Measurements from ENCODE around the gene RNF220. TPM values are rescaled to one million over a fixed set of nuclear protein-coding genes. Genes with fewer than 3 reads are reported as not detected.
"Not testable (repeated sequence)": the region's sequence is repeated elsewhere in the genome, so short reads cannot be mapped to it uniquely, and the experiment has no call there.

Gene RNF220
- polyA plus RNA-seq, 1 donor from 2014 or later = 101 TPM

DNA sequence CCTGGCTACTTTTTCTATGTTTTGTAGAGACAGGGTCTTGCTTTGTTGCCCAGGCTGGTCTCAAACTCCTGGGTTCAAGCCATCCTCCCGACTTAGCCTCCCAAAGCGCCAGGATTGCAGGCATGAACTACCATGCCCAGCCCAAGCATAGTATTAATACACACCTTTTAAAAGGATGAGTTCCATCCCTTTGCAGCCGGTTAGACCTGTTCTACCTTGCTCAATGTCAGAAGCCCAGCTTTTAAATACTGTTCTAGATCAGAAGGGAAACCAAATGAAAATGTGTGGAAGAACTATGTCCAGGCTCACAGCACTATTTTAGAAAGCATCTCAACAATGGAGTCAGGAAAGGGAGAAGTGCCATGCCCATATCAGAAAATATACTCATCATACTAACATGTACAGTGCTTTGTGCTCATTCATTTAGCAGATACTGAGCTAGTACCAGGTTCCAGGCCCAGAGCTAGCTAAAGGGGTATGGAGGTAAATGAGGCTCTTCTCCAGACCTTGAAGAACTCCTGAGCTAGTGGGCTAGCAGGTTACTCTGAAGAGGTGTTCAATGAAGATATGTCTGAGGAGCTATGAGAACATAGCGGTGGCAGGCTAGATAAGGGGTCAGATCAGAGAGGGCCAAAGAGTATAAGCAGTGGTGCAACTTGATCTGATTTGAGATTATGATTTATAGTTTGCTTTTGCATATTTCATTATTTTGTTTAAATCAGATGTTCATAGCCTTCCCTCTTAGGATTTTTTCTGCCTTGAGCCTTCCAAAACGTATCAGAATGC lies 78.2 kb downstream of the RNF220 start:
- Mint-ChIP-seq H3K27me3 (peaks cover 17% of the 10 kb centered on the region), H3K9me3 (no peaks in the 10 kb centered on the region), H3K36me3 (no peaks in the 10 kb centered on the region), H3K27ac (no peak overlapping the region), H3K4me3 (no peak overlapping the region), H3K4me1 (peaks cover 0 to 4% (median 0%) of the 10 kb centered on the region in 3 donors)

DNA sequence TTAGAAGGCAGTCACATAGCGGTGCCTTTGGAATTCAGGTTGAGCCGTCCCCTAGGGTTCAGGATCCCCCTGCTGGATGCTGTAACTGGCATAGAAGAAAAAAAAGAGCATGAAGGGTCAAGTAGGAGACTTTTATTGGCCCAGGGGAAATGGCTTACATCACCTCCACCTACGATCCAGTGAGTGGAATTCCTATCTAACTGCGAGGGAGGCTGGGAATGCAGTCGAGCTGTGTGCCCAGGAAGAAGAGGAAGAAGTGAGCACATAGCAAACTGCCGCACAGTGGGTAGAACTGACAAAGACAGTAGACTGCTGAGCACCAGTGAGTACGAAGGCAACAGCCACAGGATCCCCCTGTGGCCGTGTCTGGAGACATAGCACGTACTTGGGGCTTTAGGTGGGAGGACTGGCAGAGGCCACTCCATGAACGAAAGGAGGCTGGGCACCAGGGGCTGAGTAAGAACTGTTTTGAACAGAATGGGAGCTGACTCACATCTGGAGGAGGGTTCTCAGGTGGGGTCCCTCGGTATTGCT lies 79.2 kb downstream of the RNF220 start:
- H3K36me3 Mint-ChIP-seq = no peaks in the 10 kb centered on the region
- H3K9me3 Mint-ChIP-seq = no peaks in the 10 kb centered on the region
- H3K4me1 Mint-ChIP-seq = peaks cover 0 to 4% (median 0%) of the 10 kb centered on the region in 3 donors
- H3K4me3 Mint-ChIP-seq = no peak overlapping the region
- no peak overlapping the region for H3K27ac Mint-ChIP-seq
- H3K27me3 Mint-ChIP-seq = peaks cover 20% of the 10 kb centered on the region

DNA sequence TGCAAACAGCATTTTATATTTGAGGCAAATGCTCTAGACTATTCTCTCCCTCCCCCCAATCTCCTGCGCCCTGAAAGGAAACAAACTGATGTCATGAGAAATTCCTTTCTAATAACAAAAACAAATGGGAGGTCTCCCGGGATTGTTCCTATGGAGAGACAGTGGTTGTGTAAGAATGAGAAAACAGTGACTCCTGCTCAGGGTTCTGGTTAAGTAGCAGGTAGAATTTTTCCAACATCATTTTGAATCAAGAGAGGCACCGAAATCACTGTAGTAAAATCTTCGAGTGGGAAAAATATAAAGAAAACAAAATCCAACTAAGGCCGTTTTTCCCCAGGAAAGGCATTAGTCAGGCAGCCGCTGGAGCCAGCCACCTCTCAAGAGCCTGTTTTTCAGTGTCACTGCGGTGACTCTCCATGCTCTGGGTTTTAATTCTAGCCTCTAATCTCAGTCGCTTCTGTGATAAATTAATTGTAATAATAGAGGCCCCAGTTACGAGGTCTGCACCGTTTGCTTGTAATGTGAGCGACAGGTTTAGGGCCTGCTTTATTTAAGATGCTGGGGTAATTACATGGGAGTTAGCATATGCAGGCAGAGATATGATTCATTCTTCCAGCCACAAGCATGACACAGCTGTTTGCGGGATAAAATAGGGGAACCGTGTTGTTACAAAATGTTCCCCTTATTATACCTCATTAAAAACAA lies 80.3 kb downstream of the RNF220 start:
- no peak overlapping the region for H3K4me3 Mint-ChIP-seq
- H3K36me3 Mint-ChIP-seq = no peaks in the 10 kb centered on the region
- H3K27me3 Mint-ChIP-seq = peaks cover 15% of the 10 kb centered on the region
- H3K9me3 Mint-ChIP-seq = peaks cover 0 to under 1% (median under 1%) of the 10 kb centered on the region in 3 donors
- peaks cover 0 to 4% (median 0%) of the 10 kb centered on the region in 3 donors for H3K4me1 Mint-ChIP-seq
- H3K27ac Mint-ChIP-seq = no peak overlapping the region

DNA sequence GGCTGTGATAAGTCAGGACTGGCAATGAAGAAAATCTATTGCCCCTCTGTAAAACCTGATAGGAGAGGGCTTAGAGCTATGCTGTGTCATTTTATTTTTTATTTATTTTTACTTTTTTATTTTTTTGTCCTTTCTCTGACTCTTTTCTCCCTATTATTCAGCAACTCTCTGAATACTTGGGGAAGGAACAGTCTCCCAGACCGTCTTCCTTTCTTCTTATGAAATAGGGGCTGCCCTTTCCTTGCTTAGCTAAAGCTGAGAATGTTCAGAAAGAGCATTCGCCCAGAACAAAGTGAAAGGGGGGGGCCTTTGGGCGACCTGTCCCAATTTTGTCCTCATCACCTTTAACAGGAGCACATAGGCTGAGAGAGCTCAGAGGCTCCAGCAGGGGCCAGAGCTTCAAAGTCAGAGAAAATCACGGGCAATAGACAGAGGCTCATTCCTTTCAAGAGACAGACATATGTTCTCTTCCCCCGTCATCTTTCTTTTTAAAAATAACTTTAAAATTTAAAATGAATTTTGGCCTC lies 80.9 kb downstream of the RNF220 start:
- Mint-ChIP-seq H3K27me3 (peaks cover 14% of the 10 kb centered on the region), H3K27ac (no peak overlapping the region), H3K9me3 (peaks cover 0 to 6% (median 6%) of the 10 kb centered on the region in 3 donors), H3K4me3 (no peak overlapping the region), H3K4me1 (peaks cover 0 to 4% (median 0%) of the 10 kb centered on the region in 3 donors), H3K36me3 (no peaks in the 10 kb centered on the region)

DNA sequence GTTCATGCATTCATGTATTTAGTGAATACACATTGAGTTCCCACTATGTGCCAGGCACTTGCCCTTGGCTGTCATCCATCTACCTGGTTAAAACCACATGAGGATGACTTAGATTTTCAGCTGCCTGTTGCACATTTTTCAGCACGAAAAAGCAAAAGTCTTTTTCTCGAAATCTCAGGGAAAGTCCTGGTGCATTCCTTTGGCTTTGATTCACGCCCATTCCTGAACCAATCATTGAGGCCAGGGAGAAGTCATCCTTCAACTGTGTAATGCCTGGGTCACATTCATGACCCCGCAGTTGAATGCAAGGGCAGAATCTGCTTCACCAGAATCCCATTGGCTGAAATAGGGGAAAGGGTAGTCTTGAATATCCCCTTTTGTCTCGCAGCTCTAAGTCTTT lies 84.4 kb downstream of the RNF220 start:
- no peaks in the 10 kb centered on the region for H3K36me3 Mint-ChIP-seq
- H3K27me3 Mint-ChIP-seq = peaks cover 18% of the 10 kb centered on the region
- H3K4me3 Mint-ChIP-seq = no peak overlapping the region
- H3K9me3 Mint-ChIP-seq = peaks cover 3 to 10% (median 9%) of the 10 kb centered on the region in 3 donors
- no peak overlapping the region for H3K27ac Mint-ChIP-seq
- peaks cover 0 to 2% (median 0%) of the 10 kb centered on the region in 3 donors for H3K4me1 Mint-ChIP-seq

DNA sequence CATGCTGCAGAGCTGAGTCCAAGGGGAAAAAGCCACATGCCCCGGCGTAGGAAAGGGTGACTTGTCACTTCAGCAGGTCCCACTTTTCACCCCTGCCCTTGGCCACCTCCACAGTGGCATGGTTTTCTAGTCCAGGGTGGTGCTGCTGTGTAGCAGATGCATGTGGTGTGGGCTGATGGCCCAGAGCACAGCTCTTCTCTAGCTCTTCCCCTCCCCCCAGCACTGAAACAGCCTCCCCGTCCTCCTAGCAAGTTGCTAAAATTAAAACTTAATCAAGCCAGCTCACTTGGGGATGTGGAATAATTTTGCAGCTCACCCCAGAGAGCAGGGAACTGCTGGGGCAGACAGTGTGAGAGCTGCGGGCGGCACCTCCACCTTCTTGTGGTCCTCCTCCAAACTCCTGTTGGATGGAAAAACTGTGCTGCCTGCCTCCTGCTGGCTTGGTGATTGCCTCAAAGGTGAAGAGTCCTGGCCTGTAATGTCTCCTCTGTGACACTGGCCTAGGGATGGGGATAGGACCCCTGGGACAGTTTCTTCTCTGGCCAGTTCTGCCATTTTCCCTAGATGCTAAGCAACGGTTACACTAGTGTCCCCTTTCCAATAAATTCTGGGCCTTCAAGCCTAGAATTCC lies 91.6 kb downstream of the RNF220 start:
- Mint-ChIP-seq H3K36me3 (no peaks in the 10 kb centered on the region), H3K9me3 (peaks cover 0 to 3% (median 0%) of the 10 kb centered on the region in 3 donors), H3K27ac (peak overlapping the region in 1 of 3 donors; percentile 42), H3K27me3 (peaks cover 4% of the 10 kb centered on the region), H3K4me1 (peaks cover 0 to under 1% (median 0%) of the 10 kb centered on the region in 3 donors), H3K4me3 (no peak overlapping the region)

DNA sequence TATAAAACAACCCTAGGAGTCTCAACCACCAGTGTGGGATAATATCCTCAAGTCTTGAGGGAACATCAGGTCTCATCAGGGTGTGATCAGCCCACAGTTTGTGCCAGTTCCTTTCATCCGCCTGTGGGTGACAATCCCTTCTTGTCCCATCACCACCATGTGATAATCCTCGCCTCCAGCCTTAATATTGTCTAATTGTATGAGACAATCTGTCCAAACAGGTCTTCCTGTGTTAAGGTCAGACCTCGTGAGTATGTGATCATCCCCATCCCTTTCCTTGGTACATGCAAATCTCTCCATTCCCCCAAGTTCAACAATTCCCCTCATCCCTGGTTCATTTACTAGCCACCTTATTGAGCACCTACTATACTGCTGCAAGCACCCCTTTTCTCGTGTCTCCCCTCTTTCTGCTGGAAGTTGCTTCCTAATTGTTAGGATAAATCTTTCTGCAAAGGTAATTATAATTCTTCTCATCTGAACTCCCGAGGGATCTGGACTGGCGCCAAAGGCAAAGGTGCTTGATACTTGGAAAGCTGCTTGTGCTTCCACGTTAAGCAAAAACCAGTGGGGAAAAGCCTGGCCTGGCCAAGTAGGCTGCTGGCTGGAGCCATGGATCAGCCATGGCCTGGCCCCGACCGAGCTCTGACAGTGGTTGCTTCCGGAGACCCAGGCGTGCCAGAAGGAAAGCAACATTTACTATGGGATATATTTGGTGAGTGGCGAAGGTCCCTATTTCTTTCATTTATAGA lies 92.5 kb downstream of the RNF220 start:
- Mint-ChIP-seq H3K4me3 (no peak overlapping the region), H3K4me1 (peaks cover 1 to 4% (median 3%) of the 10 kb centered on the region in 3 donors), H3K9me3 (no peaks in the 10 kb centered on the region), H3K36me3 (no peaks in the 10 kb centered on the region), H3K27ac (no peak overlapping the region), H3K27me3 (no peaks in the 10 kb centered on the region)

DNA sequence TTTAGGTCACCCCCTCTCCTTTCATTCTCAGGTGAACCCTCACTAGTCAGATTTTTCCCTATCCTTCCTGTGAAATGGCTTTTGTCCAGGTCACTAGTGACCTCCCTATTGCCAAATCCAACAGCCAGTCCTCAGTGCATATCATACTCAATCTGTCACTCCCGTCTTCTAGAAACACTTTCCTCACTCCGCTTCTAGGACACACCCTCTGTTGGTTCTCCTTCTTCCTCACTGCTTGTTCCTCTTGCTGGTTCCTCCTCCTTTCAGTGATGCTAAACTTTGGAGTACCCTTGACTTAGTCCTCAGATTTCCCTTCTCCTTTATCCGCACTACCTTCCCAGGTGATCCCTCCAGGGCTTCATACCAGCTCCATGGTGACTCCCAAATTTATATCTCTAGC lies 94.3 kb downstream of the RNF220 start:
- H3K36me3 Mint-ChIP-seq = no peaks in the 10 kb centered on the region
- no peak overlapping the region for H3K4me3 Mint-ChIP-seq
- H3K27me3 Mint-ChIP-seq = no peaks in the 10 kb centered on the region
- peaks cover 4 to 9% (median 8%) of the 10 kb centered on the region in 3 donors for H3K4me1 Mint-ChIP-seq
- no peaks in the 10 kb centered on the region for H3K9me3 Mint-ChIP-seq
- H3K27ac Mint-ChIP-seq = no peak overlapping the region

DNA sequence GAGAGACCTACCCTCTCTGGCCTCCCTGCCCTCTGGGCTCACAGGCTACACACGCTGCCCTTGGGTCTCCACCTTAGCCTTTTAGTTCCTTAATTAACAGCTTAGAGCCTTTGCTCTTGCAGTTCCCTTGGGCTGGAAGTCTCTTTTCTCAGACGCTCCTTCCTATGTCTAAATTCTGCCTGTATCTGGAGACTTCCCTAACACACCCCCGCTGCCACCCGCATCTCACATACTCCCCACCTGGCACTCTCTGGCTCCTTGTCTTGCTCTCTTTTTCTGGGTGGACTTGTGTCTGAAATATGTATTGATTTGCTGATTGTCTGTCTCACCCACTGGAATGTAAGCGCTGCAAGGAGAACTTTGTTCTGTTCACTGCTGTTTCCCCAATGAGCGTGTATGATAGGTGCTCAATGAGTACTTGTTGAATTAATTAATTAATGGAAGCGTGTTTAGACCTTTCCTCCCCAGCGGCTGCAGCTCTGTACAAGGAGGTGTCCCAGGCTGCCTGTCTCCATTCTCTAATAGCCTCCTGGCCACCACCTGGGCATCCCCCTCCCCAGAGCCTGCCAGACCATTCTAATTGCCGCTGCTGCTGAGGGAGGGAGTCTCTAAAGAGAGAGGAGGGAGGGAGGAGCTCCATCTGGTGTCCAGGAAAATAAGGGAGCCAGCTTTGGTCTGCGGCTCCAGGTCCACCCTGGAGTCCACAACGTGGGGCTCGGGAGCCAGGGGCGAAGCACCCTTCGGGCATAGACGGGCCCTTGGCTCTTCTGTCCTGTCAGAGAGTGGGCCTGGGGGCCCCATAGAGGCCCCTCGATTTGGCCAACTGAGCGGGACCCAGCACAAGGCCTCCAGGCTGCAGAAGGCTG lies 95.4 kb downstream of the RNF220 start:
- Mint-ChIP-seq H3K4me3 (no peak overlapping the region), H3K27me3 (no peaks in the 10 kb centered on the region), H3K36me3 (peaks cover 2% of the 10 kb centered on the region), H3K27ac (no peak overlapping the region), H3K9me3 (no peaks in the 10 kb centered on the region), H3K4me1 (peaks cover 11 to 16% (median 14%) of the 10 kb centered on the region in 3 donors)

DNA sequence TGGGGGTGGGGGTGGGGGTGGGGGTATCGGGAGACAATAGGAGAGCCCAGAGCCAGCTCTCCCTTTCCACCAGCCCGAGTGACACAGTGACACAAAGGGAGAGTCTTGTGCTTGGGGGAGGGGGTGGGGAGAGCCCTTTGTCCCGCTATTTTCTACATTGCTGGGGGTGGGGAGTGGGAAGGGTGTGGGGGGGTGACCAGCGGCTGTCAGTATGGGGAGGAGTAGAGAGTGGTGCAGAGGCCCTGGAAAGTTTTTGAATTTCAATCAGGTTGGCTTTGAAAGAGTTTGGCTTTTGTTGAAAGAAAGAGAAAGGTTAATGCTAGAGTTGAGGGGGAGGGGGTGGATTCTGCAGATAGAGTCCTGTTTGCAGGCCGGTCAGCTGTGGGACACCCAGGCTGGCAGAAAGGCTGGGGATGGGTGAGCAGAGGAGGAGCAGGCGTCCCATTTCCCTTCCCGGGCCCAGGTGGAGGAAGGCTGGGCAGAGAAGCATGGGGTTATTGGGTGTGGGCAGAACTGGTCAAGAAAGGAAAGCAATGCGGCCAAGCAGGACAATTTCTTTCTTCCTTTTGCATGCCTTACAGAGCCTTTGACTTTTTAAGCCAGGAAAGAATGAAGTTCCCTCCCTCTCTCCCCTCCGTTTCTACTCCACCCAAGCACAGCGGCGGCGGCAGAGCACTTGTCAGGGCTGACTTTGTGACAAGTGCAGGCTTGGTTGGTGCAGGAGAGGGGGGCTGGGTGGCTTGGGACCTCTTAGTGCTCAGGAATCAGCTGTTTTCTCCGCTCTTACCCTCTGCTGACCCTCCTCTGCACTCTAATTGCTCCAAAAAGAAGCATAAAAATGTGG lies 96.2 kb downstream of the RNF220 start:
- H3K36me3 Mint-ChIP-seq = peaks cover 2% of the 10 kb centered on the region
- peaks cover 14 to 16% (median 14%) of the 10 kb centered on the region in 3 donors for H3K4me1 Mint-ChIP-seq
- no peaks in the 10 kb centered on the region for H3K9me3 Mint-ChIP-seq
- H3K4me3 Mint-ChIP-seq = peak overlapping the region in 1 of 4 donors; percentile 15
- no peaks in the 10 kb centered on the region for H3K27me3 Mint-ChIP-seq
- H3K27ac Mint-ChIP-seq = no peak overlapping the region

DNA sequence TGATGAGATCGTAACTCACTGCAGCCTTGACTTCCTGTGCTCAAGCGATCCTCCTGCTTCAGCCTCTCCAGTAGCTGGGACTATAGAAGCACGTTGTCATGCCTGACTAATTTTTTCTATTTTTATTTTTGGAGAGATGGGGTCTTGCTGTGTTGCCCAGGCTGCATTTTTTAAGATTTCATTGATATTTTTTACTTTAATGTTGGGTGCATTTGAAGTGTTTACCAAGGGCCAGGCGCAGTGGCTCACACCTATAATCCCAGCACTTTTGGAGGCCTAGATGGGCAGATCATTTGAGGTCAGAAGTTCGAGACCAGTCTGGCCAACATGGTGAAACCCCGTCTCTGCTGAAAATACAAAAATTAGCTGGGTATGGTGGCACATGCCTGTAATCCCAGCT lies 97.8 kb downstream of the RNF220 start:
- Mint-ChIP-seq H3K4me3 (peak overlapping the region in 1 of 4 donors; percentile 79), H3K4me1 (peaks cover 14 to 16% (median 14%) of the 10 kb centered on the region in 3 donors)
- not testable (repeated sequence) for H3K36me3 Mint-ChIP-seq, H3K9me3 Mint-ChIP-seq, H3K27ac Mint-ChIP-seq, H3K27me3 Mint-ChIP-seq

DNA sequence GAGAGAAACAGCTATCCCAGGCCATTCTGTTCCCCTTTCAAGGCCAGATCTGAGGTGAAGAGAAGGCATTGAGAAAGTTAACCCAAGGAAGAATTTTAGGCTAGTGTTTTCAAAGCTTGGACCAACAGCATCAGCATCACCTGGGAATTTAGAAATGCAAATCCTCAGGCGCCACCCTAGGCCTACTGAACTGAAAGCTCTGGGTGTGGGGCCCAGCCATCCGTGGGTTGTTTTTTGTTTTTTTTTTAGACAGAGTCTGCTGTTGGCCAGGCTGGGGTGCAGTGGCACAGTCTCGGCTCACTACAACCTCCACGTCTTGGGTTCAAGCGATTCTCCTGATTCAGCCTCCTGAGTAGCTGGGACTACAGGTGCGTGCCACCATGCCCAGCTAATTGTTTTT lies 98.6 kb downstream of the RNF220 start:
- peak overlapping the region; percentile 47 to 91 (median 83) for H3K4me3 Mint-ChIP-seq
- peaks cover 6% of the 10 kb centered on the region for H3K27me3 Mint-ChIP-seq
- H3K36me3 Mint-ChIP-seq = peaks cover 3% of the 10 kb centered on the region
- H3K9me3 Mint-ChIP-seq = no peaks in the 10 kb centered on the region
- H3K27ac Mint-ChIP-seq = peak overlapping the region in 2 of 3 donors; percentile 53 to 55
- peaks cover 14 to 17% (median 17%) of the 10 kb centered on the region in 3 donors for H3K4me1 Mint-ChIP-seq

All from IgD-negative memory B cell (primary cell).